ENCODE measurements around the gene GRM1. TPM values are rescaled to one million over a fixed set of nuclear protein-coding genes. Genes with fewer than 3 reads are reported as not detected.

Gene GRM1
- total and polyA plus RNA-seq, 2 of the 4 experiments (the other 2 are of a cell fraction) = not detected

DNA sequence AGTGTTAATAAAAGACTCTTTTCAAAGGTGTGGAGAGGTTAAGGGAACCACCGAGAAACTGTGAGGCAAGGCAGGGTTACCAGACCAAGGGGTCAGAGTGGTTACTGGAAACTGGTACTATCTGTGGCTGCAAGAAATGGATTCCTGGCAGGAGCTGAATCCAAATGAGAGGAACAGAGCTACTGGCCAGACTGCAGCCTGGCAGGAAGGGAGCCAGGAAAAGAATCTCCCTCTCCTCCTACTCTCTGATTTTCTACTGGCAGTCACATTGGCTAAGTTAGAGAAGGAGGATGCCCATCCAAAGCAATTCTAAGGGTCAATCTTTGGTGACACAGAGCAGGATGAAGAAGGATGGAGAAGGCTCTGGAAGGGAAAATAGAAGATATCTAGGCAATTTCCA lies 211.5 kb downstream of the GRM1 start:
- no peak overlapping the region for H2AK5ac ChIP-seq (ENCODE audit: low read depth, low read length)
- no peak for ATAC-seq (ENCODE audit: low read depth)
- H3K56ac ChIP-seq (ENCODE audit: extremely low read depth, insufficient read depth, low read length) = no peak overlapping the region
- no peak overlapping the region for H3K18ac ChIP-seq (ENCODE audit: low read depth, low read length)
- no peak overlapping the region for H4K5ac ChIP-seq (ENCODE audit: low read depth, low read length)
- H3K79me1 ChIP-seq (ENCODE audit: low read depth in 1 of 2, low read length in 2 of 2) = no peaks in the 10 kb centered on the region
- CTCF ChIA-PET = no interaction called here
- TF ChIP-seq SMC3 (IDR thresholded peaks at IDR 0.05; ENCODE audit: low read depth, low read length) = no peak
- no peak for TF ChIP-seq CEBPB (IDR thresholded peaks at IDR 0.05; ENCODE audit: low read depth, low read length)
- TF ChIP-seq FOS (IDR thresholded peaks at IDR 0.05; ENCODE audit: low read depth, low read length) = no peak
- TF ChIP-seq, protein P1, sequence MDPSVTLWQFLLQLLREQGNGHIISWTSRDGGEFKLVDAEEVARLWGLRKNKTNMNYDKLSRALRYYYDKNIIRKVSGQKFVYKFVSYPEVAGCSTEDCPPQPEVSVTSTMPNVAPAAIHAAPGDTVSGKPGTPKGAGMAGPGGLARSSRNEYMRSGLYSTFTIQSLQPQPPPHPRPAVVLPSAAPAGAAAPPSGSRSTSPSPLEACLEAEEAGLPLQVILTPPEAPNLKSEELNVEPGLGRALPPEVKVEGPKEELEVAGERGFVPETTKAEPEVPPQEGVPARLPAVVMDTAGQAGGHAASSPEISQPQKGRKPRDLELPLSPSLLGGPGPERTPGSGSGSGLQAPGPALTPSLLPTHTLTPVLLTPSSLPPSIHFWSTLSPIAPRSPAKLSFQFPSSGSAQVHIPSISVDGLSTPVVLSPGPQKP (IDR thresholded peaks at IDR 0.05; ENCODE audit: borderline replicate concordance, low read depth, low read length) = no peak
- no peak for TF ChIP-seq CHD1 (IDR thresholded peaks at IDR 0.05; ENCODE audit: low read depth, low read length)
- TF ChIP-seq RAD21 (IDR thresholded peaks at IDR 0.05; ENCODE audit: low read length) = no peak
- TF ChIP-seq RFX5 (IDR thresholded peaks at IDR 0.05; ENCODE audit: low read depth, low read length) = no peak
- no peak for TF ChIP-seq MXI1 (IDR thresholded peaks at IDR 0.05; ENCODE audit: borderline replicate concordance, low read depth, low read length)
- no peak for TF ChIP-seq MAFK (IDR thresholded peaks at IDR 0.05; ENCODE audit: low read depth, low read length)
- TF ChIP-seq, protein P2, sequence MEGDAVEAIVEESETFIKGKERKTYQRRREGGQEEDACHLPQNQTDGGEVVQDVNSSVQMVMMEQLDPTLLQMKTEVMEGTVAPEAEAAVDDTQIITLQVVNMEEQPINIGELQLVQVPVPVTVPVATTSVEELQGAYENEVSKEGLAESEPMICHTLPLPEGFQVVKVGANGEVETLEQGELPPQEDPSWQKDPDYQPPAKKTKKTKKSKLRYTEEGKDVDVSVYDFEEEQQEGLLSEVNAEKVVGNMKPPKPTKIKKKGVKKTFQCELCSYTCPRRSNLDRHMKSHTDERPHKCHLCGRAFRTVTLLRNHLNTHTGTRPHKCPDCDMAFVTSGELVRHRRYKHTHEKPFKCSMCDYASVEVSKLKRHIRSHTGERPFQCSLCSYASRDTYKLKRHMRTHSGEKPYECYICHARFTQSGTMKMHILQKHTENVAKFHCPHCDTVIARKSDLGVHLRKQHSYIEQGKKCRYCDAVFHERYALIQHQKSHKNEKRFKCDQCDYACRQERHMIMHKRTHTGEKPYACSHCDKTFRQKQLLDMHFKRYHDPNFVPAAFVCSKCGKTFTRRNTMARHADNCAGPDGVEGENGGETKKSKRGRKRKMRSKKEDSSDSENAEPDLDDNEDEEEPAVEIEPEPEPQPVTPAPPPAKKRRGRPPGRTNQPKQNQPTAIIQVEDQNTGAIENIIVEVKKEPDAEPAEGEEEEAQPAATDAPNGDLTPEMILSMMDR (conservative IDR thresholded peaks at IDR 0.05; ENCODE audit: low read depth, low read length) = no peak
- TF ChIP-seq, protein P3, sequence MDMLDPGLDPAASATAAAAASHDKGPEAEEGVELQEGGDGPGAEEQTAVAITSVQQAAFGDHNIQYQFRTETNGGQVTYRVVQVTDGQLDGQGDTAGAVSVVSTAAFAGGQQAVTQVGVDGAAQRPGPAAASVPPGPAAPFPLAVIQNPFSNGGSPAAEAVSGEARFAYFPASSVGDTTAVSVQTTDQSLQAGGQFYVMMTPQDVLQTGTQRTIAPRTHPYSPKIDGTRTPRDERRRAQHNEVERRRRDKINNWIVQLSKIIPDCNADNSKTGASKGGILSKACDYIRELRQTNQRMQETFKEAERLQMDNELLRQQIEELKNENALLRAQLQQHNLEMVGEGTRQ (IDR thresholded peaks at IDR 0.05; ENCODE audit: low read depth, low read length) = no peak
- no peak for TF ChIP-seq NFE2L2 (IDR thresholded peaks at IDR 0.05; ENCODE audit: low read depth, low read length)
- no peak for TF ChIP-seq RCOR1 (IDR thresholded peaks at IDR 0.05; ENCODE audit: insufficient replicate concordance, low read length)
- TF ChIP-seq MAZ (IDR thresholded peaks at IDR 0.05; ENCODE audit: borderline replicate concordance, low read depth, low read length) = no peak
- TF ChIP-seq POLR2A (IDR thresholded peaks at IDR 0.05; ENCODE audit: low read depth, low read length) = no peak
- TF ChIP-seq BHLHE40 (IDR thresholded peaks at IDR 0.05; ENCODE audit: low read depth, low read length) = no peak
- no CpG with 5 or more reads among the region's 1 CpG for WGBS, 2 experiments (ENCODE audit: extremely low coverage in 2 of 2, insufficient read length in 1 of 2)
- H2BK20ac ChIP-seq (ENCODE audit: low read depth, low read length) = no peak overlapping the region
- H3K4me3 ChIP-seq (ENCODE audit: insufficient read depth, low read depth, low read length) = no peak overlapping the region
- H3K9me3 ChIP-seq (ENCODE audit: control insufficient read depth, insufficient read depth, low read length) = no peaks in the 10 kb centered on the region
- H3K23ac ChIP-seq (ENCODE audit: low read depth, low read length) = no peak overlapping the region
- H4K8ac ChIP-seq (ENCODE audit: low read depth in 2 of 2, low read length in 2 of 2) = no peak overlapping the region
- no peaks in the 10 kb centered on the region for H3K4me1 ChIP-seq (ENCODE audit: control insufficient read depth, insufficient read depth, low read length)
- H4K20me1 ChIP-seq (ENCODE audit: insufficient read depth, low read length) = no peaks in the 10 kb centered on the region
- no peak overlapping the region for H2AFZ ChIP-seq (replicated peaks; ENCODE audit: low read length, poor library complexity)
- H4K91ac ChIP-seq (ENCODE audit: insufficient read depth, low read depth, low read length) = no peak overlapping the region
- no peak overlapping the region for H2BK15ac ChIP-seq (ENCODE audit: low read depth, low read length)
- no peak for DNase-seq
- no peak overlapping the region for H2BK120ac ChIP-seq (ENCODE audit: low read depth, low read length)
- H3K9ac ChIP-seq (ENCODE audit: low read depth, low read length) = no peak overlapping the region
- H3K4me2 ChIP-seq (ENCODE audit: low read depth, low read length) = no peak overlapping the region
- no peak overlapping the region for H3K4ac ChIP-seq (ENCODE audit: low read depth, low read length)
- no peak overlapping the region for H2BK5ac ChIP-seq (ENCODE audit: low read depth, low read length, poor library complexity, severe bottlenecking)
- no peaks in the 10 kb centered on the region for H3K36me3 ChIP-seq (ENCODE audit: control insufficient read depth, insufficient read depth, low read length)
- no peak overlapping the region for H3K14ac ChIP-seq (replicated peaks; ENCODE audit: low read depth, low read length)
- no peak overlapping the region for H3K27ac ChIP-seq (ENCODE audit: insufficient read depth, low read length)
- H3K9me1 ChIP-seq (ENCODE audit: insufficient read depth, low read length) = no peaks in the 10 kb centered on the region
- dilution Hi-C loops (cut with HindIII; ENCODE audit: low sequenced_read_pairs, unreplicated experiment) = no loop called here
- intact Hi-C loops (cut with micrococcal nuclease) = no loop called here
- no peak overlapping the region for H2AK9ac ChIP-seq (replicated peaks; ENCODE audit: low read depth, low read length, poor library complexity)
- in situ Hi-C loops (cut with MboI; ENCODE audit: low sequenced_read_pairs) = no loop called here
- POLR2A ChIA-PET (ENCODE audit: unreplicated experiment) = no interaction called here
- no TSS peak for BruUV-seq (replicated peaks)
- H3K27me3 ChIP-seq (ENCODE audit: control insufficient read depth, insufficient read depth, low read length) = no peaks in the 10 kb centered on the region

Data from IMR-90 (cell line).